Pancreas (tissue), 10 donors: ENCODE data around the gene ZMIZ2. TPM values are rescaled to one million over a fixed set of nuclear protein-coding genes. Genes with fewer than 3 reads are reported as not detected.

Experiments used
- ATAC-seq, 4 donors: fragments of 200-7000 bp; cut with Tn5 transposase; one replicate each; pipeline versions ENCODE4 v1.8.0 to v1.9.1; 2020; ENCODE audit warnings: mild to moderate bottlenecking in 4 of 4, moderate library complexity in 4 of 4
- DNase-seq, 6 donors: peaks; one replicate each; pipeline ENCODE4 v3.0.0-alpha.2; 2020
- FAIRE-seq: peaks from 2 replicates; lab custom pipeline; 2012; peaks lifted over from hg19 to GRCh38; lab: Jason Lieb, UNC
- H3K27ac ChIP-seq, 4 donors: fragments of 200-600 bp; sonication (generic); 1 replicate in 3 of 4; 2 replicates in 1 of 4; pipeline versions ENCODE4 v1.5.0 to v1.8.0; 2020
- H3K27me3 ChIP-seq, 4 donors: fragments of 200-600 bp; one replicate each; pipeline ENCODE4 v1.8.0; 2021
- H3K36me3 ChIP-seq, 3 donors: fragments of 200-600 bp; sonication (generic) in 1 of 3; one replicate each; pipeline versions ENCODE4 v1.5.0 to v1.8.0; 2020 to 2021
- H3K4me1 ChIP-seq, 3 donors: fragments of 200-600 bp; one replicate each; pipeline ENCODE4 v1.8.0; 2021
- H3K4me3 ChIP-seq, 4 donors: fragments of 200-600 bp; sonication (generic) in 2 of 4; one replicate each; pipeline versions ENCODE4 v1.5.0 to v1.8.0; 2020 to 2021
- H3K9me3 ChIP-seq, 4 donors: fragments of 200-600 bp; one replicate each; pipeline ENCODE4 v1.8.0; 2021
- CTCF ChIP-seq, 4 donors: fragments of 200-600 bp; sonication (generic) in 3 of 4; IDR thresholded peaks; one replicate each; pipeline versions ENCODE4 v1.5.0 to v1.8.0; 2021; ENCODE audit warnings: antibody characterized with exemption in 4 of 4
- WGBS, 2 donors: extraction: QIAGEN DNeasy Blood & Tissue Kit; methylation state at CpG; one replicate each; pipeline ENCODE4 v1.1.7; 2013; 5-methylcytosine and 5-hydroxymethylcytosine counted together
- intact Hi-C, 3 donors: fragments of 100-400 bp; cut with DNase I; formaldehyde crosslinking; loops; one replicate each; pipeline versions ENCODE4 v1.11.1 to v1.14.2; 2022
- polyA plus RNA-seq, 2 donors: library from polyadenylated mRNA; stranded (reverse); fragments of 200-250 nt; gene quantifications; one replicate each; pipeline ENCODE4 v1.2.3, GENCODE V29; 2013
- total RNA-seq, 6 donors: library from RNA; stranded (reverse); fragmentation: NEBNext Ultra II Directional in 4 of 6; extraction: Animal tissue kit (Norgen Biotek cat#: 25700) in 4 of 6; gene quantifications; one replicate each; pipeline versions ENCODE4 v1.2.1 to v1.2.4, GENCODE V29; 2021 to 2023
- donor health status: healthy with polysubstance abuse.
- donor health status: DM: no; HTN: no; CAD: no; lungs with moderate emphysema.
- donor health status: DM: no; HTN: no; CAD: no.
- donor health status: control.
- donor health status: control.
- donor health status: Bipolar disorder and iron deficiency.
- donor health status: DM: yes; HTN: yes; CAD: no.
- donor health status: DM: no; HTN: no; CAD: no.
- donor health status: DM: no; HTN: no; CAD: no.
- donor health status: DM: yes; HTN: yes; CAD: no.

The ZMIZ2 gene
- total and polyA plus RNA-seq, 8 donors: 38.4 to 199 (median 58.1) TPM

- Histone ChIP-seq H3K4me1 (peaks cover 0 to 21% (median 6%) of the 10 kb centered on the region in 3 donors), H3K27me3 (no peaks in the 10 kb centered on the region), H3K4me3 (peak overlapping the region; percentile 59 to 97 (median 74)), H3K27ac (peak overlapping the region; percentile 44 to 58 (median 51)), H3K9me3 (no peaks in the 10 kb centered on the region), H3K36me3 (no peaks in the 10 kb centered on the region)
- TF ChIP-seq CTCF (IDR thresholded peaks at IDR 0.05): no peak
- FAIRE-seq (no peak), ATAC-seq (peak; percentile 4 to 21 (median 9)), DNase-seq (peak in 2 of 6 donors; percentile 40 to 84)
- 1% methylated on average over 37 to 60 of the region's 60 CpGs for WGBS, 2 donors
- intact Hi-C loops: no loop called here
Measured at GRCh38 chr7:44748948-44749731, 493 bp downstream of the ZMIZ2 start.

DNA sequence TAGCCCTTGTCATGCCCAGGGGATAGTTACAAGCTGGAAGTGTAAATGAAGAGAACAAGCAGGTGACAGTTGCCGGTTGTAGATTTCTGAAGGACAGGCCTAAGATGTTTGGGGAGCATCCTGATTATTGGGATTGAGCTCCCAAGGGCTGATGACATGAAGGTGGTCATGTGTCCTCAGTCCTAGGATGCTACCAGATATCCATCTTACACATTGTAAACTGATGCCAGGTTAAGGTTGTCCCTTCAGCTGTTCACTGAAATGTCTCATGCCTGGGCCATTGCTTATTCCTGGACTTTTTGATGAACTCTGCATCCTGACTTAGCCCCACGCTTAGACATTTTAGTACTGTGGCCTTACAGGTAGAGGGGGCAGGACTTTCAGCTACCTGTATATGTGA lies 1.3 kb downstream of the ZMIZ2 start:
- no peaks in the 10 kb centered on the region for H3K36me3 ChIP-seq
- H3K27ac ChIP-seq: peak overlapping the region in 2 of 4 donors; percentile 10 to 50
- 62 to 73% methylated on average over 2 of the region's 2 CpGs for WGBS, 2 donors
- ATAC-seq: no peak
- intact Hi-C loops: no loop called here
- no peaks in the 10 kb centered on the region for H3K27me3 ChIP-seq
- no peak for TF ChIP-seq CTCF (IDR thresholded peaks at IDR 0.05)
- FAIRE-seq: no peak
- H3K4me1 ChIP-seq: peaks cover 0 to 21% (median 6%) of the 10 kb centered on the region in 3 donors
- no peak for DNase-seq
- H3K9me3 ChIP-seq: no peaks in the 10 kb centered on the region
- H3K4me3 ChIP-seq: peak overlapping the region in 2 of 4 donors; percentile 86 to 97

GRCh38 chr7:44750424-44750823 lies 1.8 kb downstream of the ZMIZ2 start:
- Histone ChIP-seq H3K9me3 (no peaks in the 10 kb centered on the region), H3K4me3 (peak overlapping the region in 1 of 4 donors; percentile 86), H3K27me3 (no peaks in the 10 kb centered on the region), H3K27ac (peak overlapping the region in 2 of 4 donors; percentile 10 to 30), H3K4me1 (peaks cover 0 to 21% (median 6%) of the 10 kb centered on the region in 3 donors), H3K36me3 (no peaks in the 10 kb centered on the region)
- intact Hi-C loops: no loop called here
- no peak for TF ChIP-seq CTCF (IDR thresholded peaks at IDR 0.05)
- DNase-seq (no peak), ATAC-seq (no peak), FAIRE-seq (no peak)
- WGBS, 2 donors: 77 to 81% methylated on average over 3 of the region's 3 CpGs

DNA sequence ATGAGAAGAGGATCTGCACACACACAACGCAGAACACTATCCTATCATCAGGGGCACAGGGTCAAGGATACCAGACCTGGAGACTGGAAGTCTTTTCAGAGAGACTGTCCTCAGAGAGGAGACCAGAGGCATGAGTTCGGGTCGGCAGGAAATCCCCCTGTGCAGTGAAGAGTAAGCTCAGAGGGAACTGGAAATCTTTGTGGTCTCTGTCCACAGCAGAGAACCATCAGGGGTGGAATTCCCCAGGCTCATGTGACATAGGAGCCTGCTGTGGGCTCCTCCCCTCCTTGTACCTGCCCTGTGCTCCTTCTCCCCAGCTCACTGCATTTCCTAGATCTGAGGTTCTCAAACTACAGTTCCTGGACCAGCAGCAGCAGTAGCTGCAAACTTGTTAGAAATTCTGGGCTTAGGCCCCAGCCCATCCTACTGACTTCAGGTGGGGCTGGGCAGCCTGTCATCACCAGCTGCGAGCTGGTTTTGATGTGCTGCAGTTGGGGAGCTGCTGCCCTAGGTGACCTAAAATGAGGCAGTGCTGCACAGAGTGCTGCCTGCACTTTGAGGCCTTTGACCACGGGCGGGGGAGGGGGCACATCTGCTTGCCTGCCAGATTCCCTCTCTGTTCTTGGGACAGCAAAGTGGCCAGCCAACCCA lies 2.4 kb downstream of the ZMIZ2 start:
- H3K27ac ChIP-seq: peak overlapping the region in 2 of 4 donors; percentile 10 to 30

More for the DNA sequence above, 2.4 kb downstream of the ZMIZ2 start:
- Histone ChIP-seq H3K36me3 (no peaks in the 10 kb centered on the region), H3K27me3 (no peaks in the 10 kb centered on the region), H3K4me1 (peaks cover 0 to 21% (median 6%) of the 10 kb centered on the region in 3 donors), H3K4me3 (peak overlapping the region in 1 of 4 donors; percentile 86), H3K9me3 (no peaks in the 10 kb centered on the region)
- WGBS, 2 donors: 33 to 35% methylated on average over 6 of the region's 6 CpGs
- intact Hi-C loops: no loop called here
- TF ChIP-seq CTCF (IDR thresholded peaks at IDR 0.05): no peak
- peak in 1 of 4 donors; percentile 38 for ATAC-seq
- no peak for DNase-seq
- FAIRE-seq: no peak
